ENCODE results near the gene RBFOX2. TPM values are rescaled to one million over a fixed set of nuclear protein-coding genes. Genes with fewer than 3 reads are reported as not detected.

RBFOX2 gene
- total RNA-seq, 4 donors from 2014 or later, result 39.4 to 80.0 (median 52.9) TPM

GRCh38 chr22:35754761-35755160 lies 273.9 kb downstream of the RBFOX2 start:
- Histone ChIP-seq H3K4me3 (no peak overlapping the region), H3K27me3 (no peaks in the 10 kb centered on the region), H3K27ac (no peak overlapping the region), H3K9me3 (no peaks in the 10 kb centered on the region), H3K36me3 (peaks cover 0 to 17% (median 0%) of the 10 kb centered on the region in 3 donors), H3K4me1 (no peaks in the 10 kb centered on the region)
- no peak for TF ChIP-seq POLR2A (IDR thresholded peaks at IDR 0.05)
- TF ChIP-seq CTCF (IDR thresholded peaks at IDR 0.05), result no peak
- no peak for DNase-seq

GRCh38 chr22:35752863-35753189 lies 275.8 kb downstream of the RBFOX2 start:
- H3K27ac ChIP-seq, result no peak overlapping the region
- no peak for DNase-seq
- H3K4me1 ChIP-seq, result no peaks in the 10 kb centered on the region
- peaks cover 0 to 2% (median 0%) of the 10 kb centered on the region in 3 donors for H3K36me3 ChIP-seq
- H3K9me3 ChIP-seq, result no peaks in the 10 kb centered on the region
- H3K27me3 ChIP-seq, result no peaks in the 10 kb centered on the region
- H3K4me3 ChIP-seq, result no peak overlapping the region
- TF ChIP-seq POLR2A (IDR thresholded peaks at IDR 0.05) (no peak), CTCF (IDR thresholded peaks at IDR 0.05) (no peak)

GRCh38 chr22:35752006-35752862 lies 276.4 kb downstream of the RBFOX2 start:
- Histone ChIP-seq H3K9me3 (no peaks in the 10 kb centered on the region), H3K27me3 (no peaks in the 10 kb centered on the region), H3K4me1 (no peaks in the 10 kb centered on the region), H3K4me3 (no peak overlapping the region), H3K27ac (no peak overlapping the region), H3K36me3 (no peaks in the 10 kb centered on the region)
- TF ChIP-seq POLR2A (IDR thresholded peaks at IDR 0.05) (no peak), CTCF (IDR thresholded peaks at IDR 0.05) (no peak)
- DNase-seq, result no peak

GRCh38 chr22:35749808-35750207 lies 278.8 kb downstream of the RBFOX2 start:
- no peak for TF ChIP-seq POLR2A (IDR thresholded peaks at IDR 0.05)
- no peak for TF ChIP-seq CTCF (IDR thresholded peaks at IDR 0.05)
- no peak overlapping the region for H3K4me3 ChIP-seq
- no peak overlapping the region for H3K27ac ChIP-seq
- peak in 1 of 3 donors; percentile 52 for DNase-seq
- H3K36me3 ChIP-seq, result peaks cover 0 to 11% (median 0%) of the 10 kb centered on the region in 3 donors
- no peaks in the 10 kb centered on the region for H3K4me1 ChIP-seq
- H3K9me3 ChIP-seq, result no peaks in the 10 kb centered on the region
- no peaks in the 10 kb centered on the region for H3K27me3 ChIP-seq

- H3K4me1 ChIP-seq, result no peaks in the 10 kb centered on the region
- H3K9me3 ChIP-seq, result no peaks in the 10 kb centered on the region
- H3K27ac ChIP-seq, result no peak overlapping the region
- H3K36me3 ChIP-seq, result peaks cover 0 to 25% (median 0%) of the 10 kb centered on the region in 3 donors
- no peak overlapping the region for H3K4me3 ChIP-seq
- no peaks in the 10 kb centered on the region for H3K27me3 ChIP-seq
- DNase-seq, result no peak
- no peak for TF ChIP-seq CTCF (IDR thresholded peaks at IDR 0.05)
Observed at GRCh38 chr22:35746946-35747703, 281.5 kb downstream of the RBFOX2 start.

Data from Peyer's patch (tissue), 4 donors.